Measurements from ENCODE around the gene WDR13. TPM values are rescaled to one million over a fixed set of nuclear protein-coding genes. Genes with fewer than 3 reads are reported as not detected.
"Not testable (repeated sequence)": the region's sequence is repeated elsewhere in the genome, so short reads cannot be mapped to it uniquely, and the experiment has no call there.

WDR13 gene
- total RNA-seq, 4 donors from 2014 or later: 71.1 to 105 (median 93.2) TPM

DNA sequence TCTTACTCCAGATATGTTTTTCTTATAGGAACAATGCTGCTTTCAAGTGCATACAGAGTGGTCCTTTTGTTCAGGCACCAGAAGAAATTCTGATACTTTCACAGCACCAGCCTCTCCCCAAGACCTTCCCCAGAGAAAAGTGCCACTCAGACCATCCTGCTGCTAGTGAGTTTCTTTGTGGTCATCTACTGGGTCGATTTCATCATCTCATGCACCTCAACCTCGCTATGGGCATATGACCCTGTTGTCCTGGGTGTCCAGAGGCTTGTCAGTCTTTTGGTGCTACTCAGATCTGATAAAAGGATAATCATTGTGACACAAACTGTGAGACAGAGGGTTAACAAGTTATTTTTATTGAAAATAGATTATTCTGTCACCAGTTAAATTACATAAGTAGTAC, 39.5 kb downstream of the WDR13 start:
- WGBS: 36% methylated on average over 2 of the region's 2 CpGs
- H3K36me3 ChIP-seq: no peaks in the 10 kb centered on the region

DNA sequence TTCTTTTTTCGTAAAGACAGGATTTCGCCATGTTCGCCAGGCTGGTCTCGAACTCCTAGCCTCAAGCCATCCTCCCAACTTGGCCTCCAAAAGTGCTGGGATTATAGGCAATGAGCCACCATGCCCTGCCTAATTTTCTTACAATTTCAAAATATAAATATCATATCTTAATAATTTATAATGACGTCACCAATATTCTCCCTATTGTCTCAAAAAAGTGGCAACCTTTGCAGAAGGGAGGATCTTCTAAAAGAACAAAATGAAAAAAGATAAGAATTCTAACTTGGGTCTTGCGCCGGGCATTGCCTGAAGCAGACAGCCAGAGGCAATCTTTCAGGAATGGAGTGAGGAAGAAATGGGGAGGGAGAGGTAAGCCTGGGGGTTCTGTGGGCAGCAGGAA, 48.4 kb downstream of the WDR13 start:
- no peaks in the 10 kb centered on the region for H3K36me3 ChIP-seq
- no peak overlapping the region for H3K4me3 ChIP-seq
- no peaks in the 10 kb centered on the region for H3K27me3 ChIP-seq
- no peaks in the 10 kb centered on the region for H3K9me3 ChIP-seq
- H3K4me1 ChIP-seq: no peaks in the 10 kb centered on the region
- TF ChIP-seq, protein P1, sequence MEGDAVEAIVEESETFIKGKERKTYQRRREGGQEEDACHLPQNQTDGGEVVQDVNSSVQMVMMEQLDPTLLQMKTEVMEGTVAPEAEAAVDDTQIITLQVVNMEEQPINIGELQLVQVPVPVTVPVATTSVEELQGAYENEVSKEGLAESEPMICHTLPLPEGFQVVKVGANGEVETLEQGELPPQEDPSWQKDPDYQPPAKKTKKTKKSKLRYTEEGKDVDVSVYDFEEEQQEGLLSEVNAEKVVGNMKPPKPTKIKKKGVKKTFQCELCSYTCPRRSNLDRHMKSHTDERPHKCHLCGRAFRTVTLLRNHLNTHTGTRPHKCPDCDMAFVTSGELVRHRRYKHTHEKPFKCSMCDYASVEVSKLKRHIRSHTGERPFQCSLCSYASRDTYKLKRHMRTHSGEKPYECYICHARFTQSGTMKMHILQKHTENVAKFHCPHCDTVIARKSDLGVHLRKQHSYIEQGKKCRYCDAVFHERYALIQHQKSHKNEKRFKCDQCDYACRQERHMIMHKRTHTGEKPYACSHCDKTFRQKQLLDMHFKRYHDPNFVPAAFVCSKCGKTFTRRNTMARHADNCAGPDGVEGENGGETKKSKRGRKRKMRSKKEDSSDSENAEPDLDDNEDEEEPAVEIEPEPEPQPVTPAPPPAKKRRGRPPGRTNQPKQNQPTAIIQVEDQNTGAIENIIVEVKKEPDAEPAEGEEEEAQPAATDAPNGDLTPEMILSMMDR (IDR thresholded peaks at IDR 0.05): no peak
- TF ChIP-seq EP300 (IDR thresholded peaks at IDR 0.05) (no peak), POLR2A (IDR thresholded peaks at IDR 0.05) (no peak), POLR2AphosphoS5 (IDR thresholded peaks at IDR 0.05) (no peak)
- 82% methylated on average over 7 of the region's 7 CpGs for WGBS
- H3K27ac ChIP-seq: no peak overlapping the region
- no peak for DNase-seq (ENCODE audit: low spot score in 2 of 2)

More for the DNA sequence above, 39.5 kb downstream of the WDR13 start:
- no peak for DNase-seq (ENCODE audit: low spot score in 2 of 2)
- Histone ChIP-seq H3K27me3 (no peaks in the 10 kb centered on the region), H3K4me1 (peaks cover 1% of the 10 kb centered on the region), H3K27ac (no peak overlapping the region), H3K4me3 (no peak overlapping the region), H3K9me3 (no peaks in the 10 kb centered on the region)
- TF ChIP-seq, protein P1 (IDR thresholded peaks at IDR 0.05): no peak
- TF ChIP-seq EP300 (IDR thresholded peaks at IDR 0.05) (no peak), POLR2AphosphoS5 (IDR thresholded peaks at IDR 0.05) (no peak), POLR2A (IDR thresholded peaks at IDR 0.05) (no peak)

DNA sequence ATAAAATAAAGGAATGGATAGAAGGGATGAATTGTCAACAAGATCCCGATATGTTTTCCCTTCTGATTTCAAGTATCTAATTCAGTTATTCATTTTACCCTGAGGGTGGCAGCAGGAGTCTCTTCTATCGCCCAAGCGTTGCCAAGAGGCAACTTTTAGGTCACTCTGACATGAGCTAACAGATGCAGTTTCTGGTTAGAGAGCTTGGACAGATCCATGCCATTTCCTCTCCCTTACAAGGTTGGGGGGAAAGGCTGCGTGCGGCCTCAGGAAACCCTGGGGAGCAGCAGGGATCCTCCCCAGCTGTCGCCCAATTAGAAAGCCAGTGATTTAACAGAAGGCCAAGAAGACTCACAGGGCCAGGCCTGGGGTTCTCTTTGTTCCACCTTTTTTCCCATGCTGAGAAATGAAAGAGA, 51.1 kb downstream of the WDR13 start:
- Histone ChIP-seq H3K27me3 (no peaks in the 10 kb centered on the region), H3K9me3 (no peaks in the 10 kb centered on the region), H3K36me3 (no peaks in the 10 kb centered on the region), H3K4me1 (no peaks in the 10 kb centered on the region), H3K4me3 (no peak overlapping the region), H3K27ac (no peak overlapping the region)
- TF ChIP-seq EP300 (IDR thresholded peaks at IDR 0.05) (no peak), POLR2AphosphoS5 (IDR thresholded peaks at IDR 0.05) (no peak)
- DNase-seq (ENCODE audit: low spot score in 2 of 2): no peak
- 42% methylated on average over 6 of the region's 6 CpGs for WGBS

DNA sequence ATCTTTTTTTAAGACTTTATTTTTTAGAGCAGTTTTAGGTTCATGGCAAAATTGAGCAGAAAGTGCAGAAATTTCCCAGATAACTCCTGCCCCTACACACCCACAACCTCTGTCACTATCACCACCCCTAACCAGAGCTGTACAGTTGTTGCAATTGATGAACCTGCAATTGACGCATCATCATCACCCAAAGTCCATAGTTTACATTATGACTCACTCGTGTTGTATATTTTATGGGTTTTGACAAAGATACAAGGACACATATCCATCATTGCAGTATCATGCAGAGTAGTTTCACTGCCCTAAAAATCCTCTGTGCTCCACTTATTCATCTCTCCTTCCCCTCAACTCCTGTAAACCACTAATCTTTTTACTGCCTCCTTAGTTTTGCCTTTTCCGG, 51.8 kb downstream of the WDR13 start:
- no peak for DNase-seq (ENCODE audit: low spot score in 2 of 2)
- Histone ChIP-seq H3K9me3 (no peaks in the 10 kb centered on the region), H3K4me1 (no peaks in the 10 kb centered on the region), H3K27ac (no peak overlapping the region), H3K27me3 (no peaks in the 10 kb centered on the region), H3K4me3 (no peak overlapping the region), H3K36me3 (no peaks in the 10 kb centered on the region)
- 75% methylated on average over 3 of the region's 3 CpGs for WGBS
- TF ChIP-seq EP300 (IDR thresholded peaks at IDR 0.05) (no peak), POLR2A (IDR thresholded peaks at IDR 0.05) (no peak), POLR2AphosphoS5 (IDR thresholded peaks at IDR 0.05) (no peak)

DNA sequence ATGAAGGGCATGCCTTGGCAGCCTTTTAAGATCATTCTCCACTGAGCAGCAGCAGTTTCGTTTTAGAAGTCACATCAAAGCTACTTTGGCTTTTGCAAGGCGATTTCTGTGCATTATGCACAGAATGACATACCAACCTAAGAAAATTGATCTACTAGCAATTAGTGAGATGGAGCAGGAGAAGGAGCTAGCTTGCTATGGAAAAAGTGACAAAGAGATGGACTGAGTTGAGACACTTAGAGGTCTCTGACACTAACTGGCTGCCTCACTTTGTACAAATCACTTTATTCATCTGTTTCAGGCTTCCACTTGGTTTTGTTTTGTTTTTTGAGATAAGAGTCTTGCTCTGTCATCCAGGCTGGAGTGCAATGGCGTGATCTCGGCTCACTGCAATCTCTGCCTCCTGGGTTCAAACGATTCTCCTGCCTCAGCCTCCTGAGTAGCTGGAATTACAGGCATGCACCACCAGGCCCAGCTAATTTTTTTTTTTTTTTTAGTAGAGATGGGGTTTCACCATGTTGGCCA, 54.8 kb downstream of the WDR13 start:
- not testable (repeated sequence) for H3K27ac ChIP-seq; H3K27me3 ChIP-seq; DNase-seq (ENCODE audit: low spot score in 2 of 2); H3K4me1 ChIP-seq; H3K36me3 ChIP-seq; H3K4me3 ChIP-seq; H3K9me3 ChIP-seq
- 74% methylated on average over 5 of the region's 5 CpGs for WGBS

DNA sequence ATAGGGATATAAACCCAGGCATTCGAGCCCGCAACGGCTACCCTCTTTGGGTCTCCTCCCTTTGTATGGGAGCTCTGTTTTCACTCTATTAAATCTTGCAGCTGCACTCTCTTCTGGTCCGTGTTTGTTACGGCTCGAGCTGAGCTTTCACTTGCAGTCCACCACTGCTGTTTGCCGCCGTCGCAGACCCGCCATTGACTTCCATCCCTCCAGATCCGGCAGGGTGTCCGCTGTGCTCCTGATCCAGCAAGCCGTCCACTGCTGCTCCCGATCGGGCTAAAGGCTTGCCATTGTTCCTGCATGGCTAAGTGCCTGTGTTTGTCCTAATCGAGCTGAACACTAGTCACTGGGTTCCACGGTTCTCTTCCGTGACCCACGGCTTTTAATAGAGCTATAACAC, 57.5 kb downstream of the WDR13 start:
- H3K27me3 ChIP-seq; H3K4me3 ChIP-seq; DNase-seq (ENCODE audit: low spot score in 2 of 2); H3K36me3 ChIP-seq; H3K9me3 ChIP-seq; H3K27ac ChIP-seq; H3K4me1 ChIP-seq: not testable (repeated sequence)
- WGBS: 71% methylated on average over 19 of the region's 19 CpGs

Other genes starting within 250 kb of the WDR13 start
- not detected for gene SSX3, start 240.8 kb upstream of the WDR13 start, total RNA-seq
- not detected for gene SSX4, start 214.0 kb upstream of the WDR13 start, total RNA-seq
- not detected for gene SSX4B, start 185.5 kb upstream of the WDR13 start, total RNA-seq
- 10 to 100 TPM; 24.2 to 63.0 (median 46.2) TPM for gene SLC38A5, start 127.2 kb upstream of the WDR13 start, total RNA-seq
- 10 to 100 TPM; 27.8 to 54.3 (median 47.9) TPM for gene FTSJ1, start 121.3 kb upstream of the WDR13 start, total RNA-seq
- 10 to 100 TPM; 16.7 to 34.5 (median 25.8) TPM for gene PORCN, start 88.5 kb upstream of the WDR13 start, total RNA-seq
- 10 to 100 TPM; 43.4 to 82.7 (median 71.9) TPM for gene EBP, start 75.7 kb upstream of the WDR13 start, total RNA-seq
- gene TBC1D25, start 57.8 kb upstream of the WDR13 start, total RNA-seq: 10 to 100 TPM; 12.9 to 21.2 (median 17.3) TPM
- gene RBM3, start 23.0 kb upstream of the WDR13 start, total RNA-seq: 100 to 1,000 TPM; 167 to 245 (median 204) TPM
- gene WAS, start 86.3 kb downstream of the WDR13 start, total RNA-seq: 1 to 10 TPM in 3 of 4 donors, under 1 TPM in 1; 0.68 to 5.2 (median 3.5) TPM
- 10 to 100 TPM in 1 of 4 donors, 1 to 10 TPM in 3; 5.9 to 15.1 (median 8.7) TPM for gene SUV39H1, start 99.2 kb downstream of the WDR13 start, total RNA-seq
- not detected for gene GLOD5, start 164.3 kb downstream of the WDR13 start, total RNA-seq
- not detected for gene GATA1, start 189.1 kb downstream of the WDR13 start, total RNA-seq
- gene HDAC6, start 204.6 kb downstream of the WDR13 start, total RNA-seq: 100 to 1,000 TPM in 1 of 4 donors, 10 to 100 TPM in 3; 67.3 to 129 (median 93.2) TPM
- not detected for gene ERAS, start 229.0 kb downstream of the WDR13 start, total RNA-seq
- 1 to 10 TPM; 1.5 to 9.0 (median 2.4) TPM for gene PCSK1N, start 238.1 kb downstream of the WDR13 start, total RNA-seq